RWPE2 (cell line): ENCODE data around the gene GRAMD1B.

ENCODE experiments used
- ATAC-seq: fragments of 200-7000 bp; cut with Tn5 transposase; 3 replicates; pipeline ENCODE4 v1.9.1; 2021; ENCODE audit warnings: low read depth
- DNase-seq: peaks from one replicate; pipeline ENCODE4 v3.0.0-alpha.2; 2020; ENCODE audit warnings: low spot score
- H3K27ac ChIP-seq: fragments of 450-650 bp; 2 replicates; pipeline ENCODE4 v1.5.1; 2017; ENCODE audit warnings: mild to moderate bottlenecking; ENCODE audit not compliant: poor library complexity, severe bottlenecking
- H3K27me3 ChIP-seq: fragments of 250-450 bp; sonication (Bioruptor Pico); 2 replicates; pipeline ENCODE4 v1.5.1; 2021; ENCODE audit warnings: mild to moderate bottlenecking, moderate library complexity; ENCODE audit not compliant: insufficient read depth, poor library complexity, severe bottlenecking
- H3K36me3 ChIP-seq: fragments of 250-450 bp; sonication (Bioruptor Pico); 2 replicates; pipeline ENCODE4 v1.5.1; 2020; ENCODE audit warnings: low read depth, mild to moderate bottlenecking, moderate library complexity
- H3K4me1 ChIP-seq: fragments of 250-450 bp; sonication (Bioruptor Pico); 2 replicates; pipeline ENCODE4 v1.5.1; 2021; ENCODE audit warnings: mild to moderate bottlenecking, moderate library complexity; ENCODE audit not compliant: insufficient read depth, poor library complexity, severe bottlenecking
- H3K4me3 ChIP-seq: fragments of 250-450 bp; sonication (Bioruptor Pico); 2 replicates; pipeline ENCODE4 v1.5.1; 2021; ENCODE audit warnings: mild to moderate bottlenecking, moderate library complexity; ENCODE audit not compliant: severe bottlenecking
- H3K9me3 ChIP-seq: fragments of 250-450 bp; sonication (Bioruptor Pico); 2 replicates; pipeline ENCODE4 v1.5.1; 2021; ENCODE audit warnings: mild to moderate bottlenecking, moderate library complexity; ENCODE audit not compliant: severe bottlenecking
- TF ChIP-seq, protein P1 (sequence below): fragments of 450-650 bp; IDR thresholded peaks from one replicate; pipeline ENCODE4 v1.5.1; 2017; ENCODE audit warnings: mild to moderate bottlenecking, moderate library complexity; ENCODE audit not compliant: poor library complexity, severe bottlenecking

Gene GRAMD1B

DNA sequence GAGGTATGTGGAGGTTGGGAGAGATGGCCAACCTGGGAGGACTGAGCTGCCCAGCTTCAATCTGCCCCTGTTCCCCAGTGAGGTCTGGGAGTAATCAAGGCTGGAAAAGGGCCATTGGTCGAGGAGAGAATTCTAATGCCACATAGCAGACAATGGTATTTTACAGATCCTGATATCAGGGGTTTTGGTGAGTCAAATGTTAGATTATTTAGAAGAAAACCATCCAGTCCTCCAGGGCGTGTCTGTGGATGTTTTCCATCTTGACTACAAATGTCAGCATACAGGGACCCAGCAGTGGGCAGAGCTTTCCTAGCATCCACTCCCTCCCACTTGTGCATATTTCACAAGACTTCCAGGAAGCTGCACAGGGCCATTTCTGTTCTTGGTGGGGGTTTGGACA is 116.4 kb downstream of the GRAMD1B start:
- Histone ChIP-seq H3K27me3 (no peaks in the 10 kb centered on the region), H3K36me3 (no peaks in the 10 kb centered on the region), H3K27ac (no peak overlapping the region), H3K9me3 (no peaks in the 10 kb centered on the region), H3K4me3 (no peak overlapping the region), H3K4me1 (peaks cover 12% of the 10 kb centered on the region)
- TF ChIP-seq, protein P1, sequence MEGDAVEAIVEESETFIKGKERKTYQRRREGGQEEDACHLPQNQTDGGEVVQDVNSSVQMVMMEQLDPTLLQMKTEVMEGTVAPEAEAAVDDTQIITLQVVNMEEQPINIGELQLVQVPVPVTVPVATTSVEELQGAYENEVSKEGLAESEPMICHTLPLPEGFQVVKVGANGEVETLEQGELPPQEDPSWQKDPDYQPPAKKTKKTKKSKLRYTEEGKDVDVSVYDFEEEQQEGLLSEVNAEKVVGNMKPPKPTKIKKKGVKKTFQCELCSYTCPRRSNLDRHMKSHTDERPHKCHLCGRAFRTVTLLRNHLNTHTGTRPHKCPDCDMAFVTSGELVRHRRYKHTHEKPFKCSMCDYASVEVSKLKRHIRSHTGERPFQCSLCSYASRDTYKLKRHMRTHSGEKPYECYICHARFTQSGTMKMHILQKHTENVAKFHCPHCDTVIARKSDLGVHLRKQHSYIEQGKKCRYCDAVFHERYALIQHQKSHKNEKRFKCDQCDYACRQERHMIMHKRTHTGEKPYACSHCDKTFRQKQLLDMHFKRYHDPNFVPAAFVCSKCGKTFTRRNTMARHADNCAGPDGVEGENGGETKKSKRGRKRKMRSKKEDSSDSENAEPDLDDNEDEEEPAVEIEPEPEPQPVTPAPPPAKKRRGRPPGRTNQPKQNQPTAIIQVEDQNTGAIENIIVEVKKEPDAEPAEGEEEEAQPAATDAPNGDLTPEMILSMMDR, result no peak
- DNase-seq (no peak), ATAC-seq (no peak)

DNA sequence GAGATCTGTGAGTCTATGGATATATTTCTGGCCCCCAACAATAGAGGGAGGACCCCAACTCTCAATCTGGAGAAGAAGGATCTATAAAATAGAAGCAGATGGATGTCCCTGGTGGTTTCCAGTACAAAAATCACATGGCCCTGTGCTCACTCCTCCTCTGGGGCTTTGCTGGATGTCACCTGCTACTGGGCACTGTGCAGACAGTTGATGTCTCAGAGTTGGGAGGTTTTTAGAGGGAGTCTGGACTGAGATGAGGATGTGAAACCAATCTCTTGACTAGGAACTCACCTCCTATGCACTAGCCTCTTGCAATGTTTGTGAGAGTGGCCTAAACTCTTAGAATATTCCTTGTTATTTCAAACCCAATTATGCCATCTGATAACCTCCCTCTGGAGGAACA is 117.1 kb downstream of the GRAMD1B start:
- no peak for ATAC-seq
- DNase-seq, result no peak
- Histone ChIP-seq H3K4me1 (peaks cover 12% of the 10 kb centered on the region), H3K4me3 (no peak overlapping the region), H3K9me3 (no peaks in the 10 kb centered on the region), H3K27ac (no peak overlapping the region), H3K27me3 (no peaks in the 10 kb centered on the region), H3K36me3 (no peaks in the 10 kb centered on the region)
- TF ChIP-seq, protein P1, result no peak

DNA sequence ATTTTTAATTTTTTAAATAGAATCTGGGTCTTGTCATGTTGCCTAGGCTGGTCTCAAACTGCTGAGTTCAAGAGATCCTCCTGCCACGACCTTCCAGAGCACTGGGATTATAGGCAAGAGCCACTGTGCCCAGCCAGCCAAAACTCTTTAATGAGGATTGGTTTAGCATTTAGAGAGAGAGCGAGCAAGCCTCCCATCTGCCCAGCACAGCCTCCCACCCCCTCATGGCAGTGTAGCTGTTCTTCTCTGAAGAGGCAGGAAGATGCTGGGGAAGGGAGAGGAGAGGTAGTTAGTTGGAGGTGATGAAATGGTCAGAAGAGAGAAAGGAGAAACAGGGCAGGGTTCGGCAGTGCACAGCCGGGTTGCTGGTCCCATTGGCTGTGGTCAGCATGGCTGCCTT is 118.7 kb downstream of the GRAMD1B start:
- Histone ChIP-seq H3K27me3 (no peaks in the 10 kb centered on the region), H3K27ac (no peak overlapping the region), H3K4me3 (no peak overlapping the region), H3K9me3 (no peaks in the 10 kb centered on the region), H3K4me1 (peaks cover 5% of the 10 kb centered on the region), H3K36me3 (no peaks in the 10 kb centered on the region)
- TF ChIP-seq, protein P1, result no peak
- DNase-seq (no peak), ATAC-seq (no peak)

DNA sequence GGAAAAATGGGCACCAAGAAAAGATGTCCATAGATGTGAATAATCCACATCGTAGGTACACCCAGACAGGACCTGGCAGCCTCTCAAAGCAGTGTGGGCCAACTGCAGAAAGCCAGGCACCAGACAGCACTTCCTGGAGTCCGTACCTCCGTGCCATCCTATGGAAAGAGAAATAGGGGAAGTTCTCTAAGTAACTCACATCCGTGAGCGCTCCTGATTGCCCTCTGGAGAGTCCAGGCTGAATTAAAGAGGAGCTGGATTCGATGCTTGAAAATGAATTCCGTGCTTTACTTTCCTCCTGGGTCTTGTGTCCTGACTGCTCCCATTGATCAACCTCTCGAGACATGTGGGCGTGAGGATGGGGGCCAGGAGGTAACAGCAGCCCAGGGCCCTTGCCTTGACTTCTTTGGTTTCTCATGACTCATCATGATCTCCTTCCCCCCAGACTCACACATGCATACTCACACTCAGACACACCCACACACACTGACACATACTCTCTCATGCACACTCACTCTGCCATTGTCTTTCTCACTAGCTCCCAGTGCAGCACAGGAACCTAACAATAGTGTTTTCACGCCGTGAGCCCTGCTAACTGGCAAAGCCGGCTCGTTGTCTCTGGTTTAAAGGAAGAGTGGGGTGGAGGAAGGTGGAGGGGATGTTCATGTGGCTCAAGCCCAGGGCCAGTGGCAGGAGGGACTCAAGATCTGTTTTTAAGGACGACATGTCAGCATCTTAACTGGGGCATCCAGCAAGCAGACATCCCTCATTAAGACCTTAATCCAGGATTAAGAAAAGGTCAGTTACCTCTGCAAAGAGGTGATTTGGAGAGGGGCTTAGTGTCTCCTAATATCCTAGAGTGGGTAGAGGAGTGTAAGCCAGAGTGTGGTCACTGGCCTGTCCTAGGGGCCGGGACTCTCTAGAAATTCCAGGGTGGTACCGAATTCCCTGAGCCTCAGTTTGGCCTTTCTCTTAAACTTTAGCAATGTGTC is 120.2 kb downstream of the GRAMD1B start:
- no peak for DNase-seq
- no peaks in the 10 kb centered on the region for H3K27me3 ChIP-seq
- TF ChIP-seq, protein P1, result no peak
- ATAC-seq, result no peak
- H3K4me3 ChIP-seq, result no peak overlapping the region
- H3K9me3 ChIP-seq, result no peaks in the 10 kb centered on the region
- no peak overlapping the region for H3K27ac ChIP-seq
- no peaks in the 10 kb centered on the region for H3K36me3 ChIP-seq
- no peaks in the 10 kb centered on the region for H3K4me1 ChIP-seq

DNA sequence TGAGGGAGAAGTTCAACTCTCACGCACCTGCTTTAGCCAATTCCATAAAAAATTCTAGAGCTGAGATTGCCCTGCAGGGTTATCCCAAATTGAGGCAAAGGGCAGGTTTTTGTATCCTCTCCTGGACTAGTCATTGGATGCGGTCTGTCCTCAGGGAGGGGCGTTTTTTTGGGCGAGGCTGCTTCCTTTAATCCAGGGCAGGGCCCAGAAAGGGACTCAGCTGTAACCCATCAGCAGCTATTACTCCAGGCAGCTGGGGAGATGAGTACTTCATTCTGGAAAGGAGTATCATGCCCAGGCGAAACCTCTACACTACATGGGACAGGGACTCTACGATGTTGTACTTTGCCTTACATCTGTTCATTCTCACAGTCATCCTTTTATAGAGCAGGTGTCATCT is 121.0 kb downstream of the GRAMD1B start:
- ATAC-seq (no peak), DNase-seq (no peak)
- TF ChIP-seq, protein P1, result no peak
- no peak overlapping the region for H3K4me3 ChIP-seq
- no peaks in the 10 kb centered on the region for H3K9me3 ChIP-seq
- H3K27ac ChIP-seq, result no peak overlapping the region
- no peaks in the 10 kb centered on the region for H3K4me1 ChIP-seq
- no peaks in the 10 kb centered on the region for H3K27me3 ChIP-seq
- H3K36me3 ChIP-seq, result no peaks in the 10 kb centered on the region
